Measurements from ENCODE around the gene SLC4A8. TPM values are rescaled to one million over a fixed set of nuclear protein-coding genes. Genes with fewer than 3 reads are reported as not detected.

SLC4A8 gene
- total and polyA plus RNA-seq, 9 of the 15 experiments (the other 6 are each of a cell fraction or from before 2014, with no cell fraction given): 0.04 to 1.5 (median 0.12) TPM; not detected in 2

DNA sequence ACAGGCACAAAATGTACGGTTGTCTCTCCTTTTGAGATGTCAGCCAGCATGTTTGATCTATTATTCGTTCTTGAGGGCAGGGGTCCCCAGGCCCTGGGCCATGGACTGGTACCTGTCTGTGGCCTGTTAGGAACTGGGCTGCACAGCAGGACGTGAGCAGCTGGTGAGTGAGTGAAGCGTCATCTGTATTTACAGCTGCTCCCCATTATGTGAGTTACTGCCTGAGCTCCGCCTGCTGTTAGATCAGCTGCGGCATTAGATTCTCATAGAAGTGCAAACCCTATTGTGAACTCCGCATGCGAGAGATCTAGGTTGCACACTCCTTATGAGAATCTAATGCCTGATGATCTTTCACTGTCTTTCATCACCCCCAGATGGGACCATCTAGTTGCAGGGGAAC, 125.0 kb downstream of the SLC4A8 start:
- Histone ChIP-seq H3K9me1 (ENCODE audit: control insufficient read depth, insufficient read depth, low read length) (no peaks in the 10 kb centered on the region), H3K4me1 (replicated peaks in 1 of 2; ENCODE audit: control insufficient read depth in 2 of 2, insufficient read depth in 2 of 2, low read length in 2 of 2) (no peaks in the 10 kb centered on the region), H3K4me2 (ENCODE audit: insufficient read depth, low read length) (no peak overlapping the region), H3K27ac (ENCODE audit: extremely low read depth, low read depth, low read length) (no peak overlapping the region), H3K9ac (ENCODE audit: insufficient read depth in 1 of 2, low read depth in 2 of 2, low read length in 2 of 2) (no peak overlapping the region), H2AFZ (ENCODE audit: low read depth, low read length) (no peak overlapping the region), H3K36me3 (ENCODE audit: control insufficient read depth, insufficient read depth, low read length) (no peaks in the 10 kb centered on the region), H3K79me2 (ENCODE audit: control insufficient read depth, insufficient read depth, low read length) (no peaks in the 10 kb centered on the region), H3K4me3 (no peak overlapping the region), H3K27me3 (ENCODE audit: control insufficient read depth in 2 of 2, insufficient read depth in 2 of 2, low read length in 2 of 2) (peaks cover 4 to 5% of the 10 kb centered on the region in 2 experiments; a peak in 2 of 5 replicates), H3K9me3 (replicated peaks; ENCODE audit: control insufficient read depth, insufficient read depth, low read depth, low read length) (no peaks in the 10 kb centered on the region), H4K20me1 (replicated peaks; ENCODE audit: control insufficient read depth, insufficient read depth, low read length) (no peaks in the 10 kb centered on the region)
- no peak for FAIRE-seq
- intact Hi-C loops (cut with micrococcal nuclease) (no loop called here), in situ Hi-C loops (cut with MboI) (no loop called here)
- CTCF ChIA-PET (ENCODE audit: low intra/inter-chr PET ratio): no interaction called here
- TF ChIP-seq MCM3 (IDR thresholded peaks at IDR 0.05): no peak
- no peak for TF ChIP-seq THRAP3 (IDR thresholded peaks at IDR 0.05; ENCODE audit: borderline replicate concordance)
- TF ChIP-seq TRIM24 (IDR thresholded peaks at IDR 0.05): no peak
- TF ChIP-seq SIN3B (IDR thresholded peaks at IDR 0.05; ENCODE audit: low read depth): no peak
- TF ChIP-seq, protein P1, sequence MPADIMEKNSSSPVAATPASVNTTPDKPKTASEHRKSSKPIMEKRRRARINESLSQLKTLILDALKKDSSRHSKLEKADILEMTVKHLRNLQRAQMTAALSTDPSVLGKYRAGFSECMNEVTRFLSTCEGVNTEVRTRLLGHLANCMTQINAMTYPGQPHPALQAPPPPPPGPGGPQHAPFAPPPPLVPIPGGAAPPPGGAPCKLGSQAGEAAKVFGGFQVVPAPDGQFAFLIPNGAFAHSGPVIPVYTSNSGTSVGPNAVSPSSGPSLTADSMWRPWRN (IDR thresholded peaks at IDR 0.05; ENCODE audit: low read depth): no peak
- no peak for TF ChIP-seq PURB (CRISPR knock-in tag; IDR thresholded peaks at IDR 0.05; ENCODE audit: low read depth)
- TF ChIP-seq, protein P2, sequence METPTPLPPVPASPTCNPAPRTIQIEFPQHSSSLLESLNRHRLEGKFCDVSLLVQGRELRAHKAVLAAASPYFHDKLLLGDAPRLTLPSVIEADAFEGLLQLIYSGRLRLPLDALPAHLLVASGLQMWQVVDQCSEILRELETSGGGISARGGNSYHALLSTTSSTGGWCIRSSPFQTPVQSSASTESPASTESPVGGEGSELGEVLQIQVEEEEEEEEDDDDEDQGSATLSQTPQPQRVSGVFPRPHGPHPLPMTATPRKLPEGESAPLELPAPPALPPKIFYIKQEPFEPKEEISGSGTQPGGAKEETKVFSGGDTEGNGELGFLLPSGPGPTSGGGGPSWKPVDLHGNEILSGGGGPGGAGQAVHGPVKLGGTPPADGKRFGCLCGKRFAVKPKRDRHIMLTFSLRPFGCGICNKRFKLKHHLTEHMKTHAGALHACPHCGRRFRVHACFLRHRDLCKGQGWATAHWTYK (CRISPR knock-in tag; IDR thresholded peaks at IDR 0.05): no peak
- TF ChIP-seq, protein P3, sequence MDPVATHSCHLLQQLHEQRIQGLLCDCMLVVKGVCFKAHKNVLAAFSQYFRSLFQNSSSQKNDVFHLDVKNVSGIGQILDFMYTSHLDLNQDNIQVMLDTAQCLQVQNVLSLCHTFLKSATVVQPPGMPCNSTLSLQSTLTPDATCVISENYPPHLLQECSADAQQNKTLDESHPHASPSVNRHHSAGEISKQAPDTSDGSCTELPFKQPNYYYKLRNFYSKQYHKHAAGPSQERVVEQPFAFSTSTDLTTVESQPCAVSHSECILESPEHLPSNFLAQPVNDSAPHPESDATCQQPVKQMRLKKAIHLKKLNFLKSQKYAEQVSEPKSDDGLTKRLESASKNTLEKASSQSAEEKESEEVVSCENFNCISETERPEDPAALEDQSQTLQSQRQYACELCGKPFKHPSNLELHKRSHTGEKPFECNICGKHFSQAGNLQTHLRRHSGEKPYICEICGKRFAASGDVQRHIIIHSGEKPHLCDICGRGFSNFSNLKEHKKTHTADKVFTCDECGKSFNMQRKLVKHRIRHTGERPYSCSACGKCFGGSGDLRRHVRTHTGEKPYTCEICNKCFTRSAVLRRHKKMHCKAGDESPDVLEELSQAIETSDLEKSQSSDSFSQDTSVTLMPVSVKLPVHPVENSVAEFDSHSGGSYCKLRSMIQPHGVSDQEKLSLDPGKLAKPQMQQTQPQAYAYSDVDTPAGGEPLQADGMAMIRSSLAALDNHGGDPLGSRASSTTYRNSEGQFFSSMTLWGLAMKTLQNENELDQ (CRISPR knock-in tag; IDR thresholded peaks at IDR 0.05; ENCODE audit: borderline replicate concordance): no peak
- TF ChIP-seq, protein P4, sequence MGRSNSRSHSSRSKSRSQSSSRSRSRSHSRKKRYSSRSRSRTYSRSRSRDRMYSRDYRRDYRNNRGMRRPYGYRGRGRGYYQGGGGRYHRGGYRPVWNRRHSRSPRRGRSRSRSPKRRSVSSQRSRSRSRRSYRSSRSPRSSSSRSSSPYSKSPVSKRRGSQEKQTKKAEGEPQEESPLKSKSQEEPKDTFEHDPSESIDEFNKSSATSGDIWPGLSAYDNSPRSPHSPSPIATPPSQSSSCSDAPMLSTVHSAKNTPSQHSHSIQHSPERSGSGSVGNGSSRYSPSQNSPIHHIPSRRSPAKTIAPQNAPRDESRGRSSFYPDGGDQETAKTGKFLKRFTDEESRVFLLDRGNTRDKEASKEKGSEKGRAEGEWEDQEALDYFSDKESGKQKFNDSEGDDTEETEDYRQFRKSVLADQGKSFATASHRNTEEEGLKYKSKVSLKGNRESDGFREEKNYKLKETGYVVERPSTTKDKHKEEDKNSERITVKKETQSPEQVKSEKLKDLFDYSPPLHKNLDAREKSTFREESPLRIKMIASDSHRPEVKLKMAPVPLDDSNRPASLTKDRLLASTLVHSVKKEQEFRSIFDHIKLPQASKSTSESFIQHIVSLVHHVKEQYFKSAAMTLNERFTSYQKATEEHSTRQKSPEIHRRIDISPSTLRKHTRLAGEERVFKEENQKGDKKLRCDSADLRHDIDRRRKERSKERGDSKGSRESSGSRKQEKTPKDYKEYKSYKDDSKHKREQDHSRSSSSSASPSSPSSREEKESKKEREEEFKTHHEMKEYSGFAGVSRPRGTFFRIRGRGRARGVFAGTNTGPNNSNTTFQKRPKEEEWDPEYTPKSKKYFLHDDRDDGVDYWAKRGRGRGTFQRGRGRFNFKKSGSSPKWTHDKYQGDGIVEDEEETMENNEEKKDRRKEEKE (IDR thresholded peaks at IDR 0.05; ENCODE audit: borderline replicate concordance in 1 of 2, control insufficient read depth in 1 of 2, low read depth in 2 of 2, low read length in 1 of 2): no peak
- no peak for TF ChIP-seq CREM (IDR thresholded peaks at IDR 0.05; ENCODE audit: low read depth)
- TF ChIP-seq MAFK (IDR thresholded peaks at IDR 0.05; ENCODE audit: low read length): no peak
- no peak for TF ChIP-seq MAFG (tag; conservative IDR thresholded peaks at IDR 0.05)
- TF ChIP-seq NR1H2 (CRISPR knock-in tag; IDR thresholded peaks at IDR 0.05): no peak
- TF ChIP-seq ZNF644 (tag; IDR thresholded peaks at IDR 0.05; ENCODE audit: low read depth): no peak
- no peak for TF ChIP-seq CBX3 (IDR thresholded peaks at IDR 0.05; ENCODE audit: borderline replicate concordance in 1 of 2, low read length in 2 of 2)
- no peak for TF ChIP-seq ARID2 (IDR thresholded peaks at IDR 0.05)
- TF ChIP-seq ZNF24 (IDR thresholded peaks at IDR 0.05): no peak
- TF ChIP-seq ZNF239 (CRISPR knock-in tag; IDR thresholded peaks at IDR 0.05): no peak
- no TSS peak for BruUV-seq (replicated peaks)
- DNase-seq (ENCODE audit: extremely low read depth in 1 of 4, low spot score in 3 of 4): no peak
- 9% methylated on average over 8 of the region's 8 CpGs for WGBS (ENCODE audit: insufficient coverage, low coverage, missing lambda C conversion rate)
- ATAC-seq: no peak
- POLR2A ChIA-PET: interaction anchor here (0.7 kb wide), 1 partner anchor 9 kb away, joined by 3 read pairs; no protein-coding TSS in a partner anchor

Measured in K562 (cell line).